Endothelial cell of umbilical vein (primary cell): ENCODE results near the gene CD2AP. TPM values are rescaled to one million over a fixed set of nuclear protein-coding genes. Genes with fewer than 3 reads are reported as not detected.
"Not testable (repeated sequence)": the region's sequence is repeated elsewhere in the genome, so short reads cannot be mapped to it uniquely, and the experiment has no call there.

Experiments used
- BruUV-seq: library from RNA; stranded (reverse); fragments of 400-500 nt; replicated peaks from 2 replicates; lab custom pipeline; 2021; lab: Mats Ljungman, UMichigan
- CTCF ChIA-PET: fragments of 300-600, 350-600 bp; sonication (Branson Sonifier 250); formaldehyde crosslinking; loops from one replicate; lab custom pipeline; 2021; ENCODE audit warnings: antibody characterized with exemption, inconsistent platforms; lab: Charles Lee
- POLR2A ChIA-PET: fragments of 300-600, 350-600 bp; sonication (Branson Sonifier 250); formaldehyde crosslinking; loops from one replicate; lab custom pipeline; 2021; ENCODE audit warnings: antibody characterized with exemption, inconsistent platforms; lab: Charles Lee
- DNase-seq: peaks from one replicate; pipeline ENCODE4 v3.0.0-alpha.2; 2011; ENCODE audit warnings: low read depth, low spot score
- FAIRE-seq: peaks from 2 replicates; lab custom pipeline; 2011; peaks lifted over from hg19 to GRCh38; lab: Jason Lieb, UNC
- H2AFZ ChIP-seq: 2 replicates; pipeline ENCODE4 v1.6.0; 2012; ENCODE audit warnings: low read depth, low read length, control low read depth, inconsistent platforms
- H3K27ac ChIP-seq: 2 replicates; pipeline ENCODE4 v1.5.1; 2011; ENCODE audit warnings: low read depth, mild to moderate bottlenecking, control low read depth, low read length, moderate library complexity; ENCODE audit not compliant: insufficient read depth
- H3K27me3 ChIP-seq, 2 experiments: 2 replicates each; pipeline versions ENCODE4 v1.6.0 to v1.6.1; 2011; ENCODE audit warnings: low read length in 2 of 2, mixed read lengths in 1 of 2; ENCODE audit not compliant: control insufficient read depth in 2 of 2, insufficient read depth in 2 of 2
- H3K36me3 ChIP-seq, 2 experiments: 2 replicates in 1 of 2; 3 replicates in 1 of 2; pipeline ENCODE4 v1.5.1; 2011; ENCODE audit warnings: low read length in 2 of 2, mild to moderate bottlenecking in 1 of 2, moderate library complexity in 1 of 2; ENCODE audit not compliant: control insufficient read depth in 2 of 2, insufficient read depth in 2 of 2; ENCODE audit errors: extremely low read depth in 1 of 2
- H3K4me1 ChIP-seq: 3 replicates; pipeline ENCODE4 v1.5.1; 2011; ENCODE audit warnings: mild to moderate bottlenecking, low read length; ENCODE audit not compliant: control insufficient read depth, insufficient read depth; ENCODE audit errors: extremely low read depth
- H3K4me2 ChIP-seq: 2 replicates; pipeline ENCODE4 v1.6.1; 2011; ENCODE audit warnings: low read length, control low read depth, mixed read lengths; ENCODE audit not compliant: insufficient read depth
- H3K4me3 ChIP-seq, 3 experiments: fragments of 200-600 bp in 1 of 3; sonication (generic), shearing (Covaris generic) in 1 of 3; replicated peaks in 1 of 3; 2 replicates each; pipeline ENCODE4 v1.5.1; 2011 to 2016; ENCODE audit warnings: control low read depth in 3 of 3, low read length in 3 of 3, mild to moderate bottlenecking in 2 of 3, inconsistent platforms in 1 of 3, low read depth in 1 of 3, moderate library complexity in 1 of 3; ENCODE audit not compliant: insufficient read depth in 1 of 3
- H3K79me2 ChIP-seq: 2 replicates; pipeline ENCODE4 v1.6.0; 2012; ENCODE audit warnings: low read length, inconsistent platforms; ENCODE audit not compliant: control insufficient read depth, insufficient read depth
- H3K9ac ChIP-seq: replicated peaks from 2 replicates; pipeline ENCODE3; 2011; ENCODE audit warnings: low read length, control low read depth; ENCODE audit not compliant: insufficient read depth; ENCODE audit errors: extremely low read depth
- H3K9me1 ChIP-seq: replicated peaks from 3 replicates; pipeline ENCODE4 v1.6.0; 2011; ENCODE audit warnings: mild to moderate bottlenecking, low read length; ENCODE audit not compliant: control insufficient read depth, insufficient read depth; ENCODE audit errors: extremely low read depth
- H3K9me3 ChIP-seq: replicated peaks from 2 replicates; pipeline ENCODE4 v1.5.1; 2012; ENCODE audit warnings: low read length, inconsistent platforms; ENCODE audit not compliant: control insufficient read depth, insufficient read depth
- H4K20me1 ChIP-seq: replicated peaks from 2 replicates; pipeline ENCODE3; 2011; ENCODE audit warnings: mild to moderate bottlenecking, low read length; ENCODE audit not compliant: control insufficient read depth, insufficient read depth; ENCODE audit errors: extremely low read depth
- EZH2 ChIP-seq: IDR thresholded peaks from 2 replicates; pipeline ENCODE4 v1.6.1; 2012; ENCODE audit warnings: borderline replicate concordance, low read depth, mild to moderate bottlenecking, moderate library complexity, low read length, inconsistent platforms; ENCODE audit not compliant: severe bottlenecking
- FOS ChIP-seq: IDR thresholded peaks from 2 replicates; pipeline ENCODE4 v1.6.1; 2011; ENCODE audit warnings: mild to moderate bottlenecking, low read length, moderate library complexity, borderline replicate concordance; ENCODE audit not compliant: insufficient read depth
- GATA2 ChIP-seq: IDR thresholded peaks from 2 replicates; pipeline ENCODE4 v1.7.0; 2011; ENCODE audit warnings: low read depth, mild to moderate bottlenecking, moderate library complexity, mixed read lengths, low read length; ENCODE audit not compliant: insufficient read length, insufficient read depth
- JUN ChIP-seq: IDR thresholded peaks from 2 replicates; pipeline ENCODE4 v1.6.1; 2011; ENCODE audit warnings: borderline replicate concordance, low read depth; ENCODE audit not compliant: insufficient read length, insufficient read depth
- MAX ChIP-seq: IDR thresholded peaks from 2 replicates; pipeline ENCODE4 v1.6.1; 2011; ENCODE audit not compliant: insufficient read depth, insufficient read length
- MYC ChIP-seq: IDR thresholded peaks from one replicate; pipeline ENCODE4 v1.6.1; 2011; ENCODE audit warnings: mild to moderate bottlenecking, low read depth, low read length
- POLR2A ChIP-seq: IDR thresholded peaks from 2 replicates; pipeline ENCODE4 v1.6.1; 2012; ENCODE audit warnings: low read depth, mild to moderate bottlenecking, control low read depth, low read length
- POLR2AphosphoS5 ChIP-seq: IDR thresholded peaks from 2 replicates; pipeline ENCODE4 v1.6.1; 2012; ENCODE audit warnings: low read depth, mild to moderate bottlenecking, control low read depth, low read length, moderate library complexity; ENCODE audit not compliant: insufficient read depth
- dilution Hi-C: fragments of 300-500 bp; cut with MboI; formaldehyde crosslinking; loops from one replicate; pipeline ENCODE4 v1.15.0; 2019; ENCODE audit warnings: low sequenced_read_pairs; ENCODE audit not compliant: extremely low pct_ligation_motif_present
- intact Hi-C: fragments of 100-400 bp; cut with micrococcal nuclease; formaldehyde crosslinking; loops from one replicate; pipeline ENCODE4 v1.10.0; 2022
- polyA plus RNA-seq, 4 experiments: library from polyadenylated mRNA; depleted of rRNA in 3 of 4; stranded (reverse) in 3 of 4; unstranded in 1 of 4; fragments of >200 nt; gene quantifications; 2 replicates each; pipeline versions ENCODE4 v1.2.1 to v1.2.3, GENCODE V29; 2011 to 2012; ENCODE audit warnings: missing spikeins in 1 of 4
- total RNA-seq: library from RNA; stranded (reverse); gene quantifications from 2 replicates; pipeline ENCODE4 v1.2.3, GENCODE V29; 2021
- TF ChIP-seq, protein P1 (sequence below), 2 donors: IDR thresholded peaks; 1 replicate in 1 of 2; 2 replicates in 1 of 2; pipeline ENCODE4 v1.5.1; 2011; ENCODE audit warnings: low read length in 2 of 2, mild to moderate bottlenecking in 2 of 2, moderate library complexity in 2 of 2, control low read depth in 1 of 2, inconsistent platforms in 1 of 2, low read depth in 1 of 2; ENCODE audit not compliant: insufficient read depth in 1 of 2; ENCODE audit errors: extremely low read depth in 1 of 2

The CD2AP gene
- total and polyA plus RNA-seq, 2 donors (not counting 3 experiments of a cell fraction or from before 2014, with no cell fraction given), result 4.2 to 39.8 TPM

GRCh38 chr6:47563162-47563561 is 85.6 kb downstream of the CD2AP start:
- ChIA-PET CTCF (interaction anchor here (1.0 kb wide), 1 partner anchor 10 kb away, joined by 3 read pairs; no protein-coding TSS in a partner anchor), POLR2A (no interaction called here)
- Histone ChIP-seq H3K9me3 (no peaks in the 10 kb centered on the region), H3K4me3 (no peak overlapping the region), H4K20me1 (no peaks in the 10 kb centered on the region), H3K27ac (no peak overlapping the region), H3K27me3 (no peaks in the 10 kb centered on the region), H3K9ac (no peak overlapping the region), H3K79me2 (peaks cover 10% of the 10 kb centered on the region), H3K4me2 (no peak overlapping the region), H2AFZ (no peak overlapping the region), H3K36me3 (peaks cover 0 to 3% of the 10 kb centered on the region in 2 experiments), H3K4me1 (no peaks in the 10 kb centered on the region), H3K9me1 (no peaks in the 10 kb centered on the region)
- dilution Hi-C loops (no loop called here), intact Hi-C loops (no loop called here)
- no TSS peak for BruUV-seq
- DNase-seq (no peak), FAIRE-seq (no peak)
- no peak for TF ChIP-seq POLR2A
- no peak for TF ChIP-seq GATA2
- TF ChIP-seq, protein P1, sequence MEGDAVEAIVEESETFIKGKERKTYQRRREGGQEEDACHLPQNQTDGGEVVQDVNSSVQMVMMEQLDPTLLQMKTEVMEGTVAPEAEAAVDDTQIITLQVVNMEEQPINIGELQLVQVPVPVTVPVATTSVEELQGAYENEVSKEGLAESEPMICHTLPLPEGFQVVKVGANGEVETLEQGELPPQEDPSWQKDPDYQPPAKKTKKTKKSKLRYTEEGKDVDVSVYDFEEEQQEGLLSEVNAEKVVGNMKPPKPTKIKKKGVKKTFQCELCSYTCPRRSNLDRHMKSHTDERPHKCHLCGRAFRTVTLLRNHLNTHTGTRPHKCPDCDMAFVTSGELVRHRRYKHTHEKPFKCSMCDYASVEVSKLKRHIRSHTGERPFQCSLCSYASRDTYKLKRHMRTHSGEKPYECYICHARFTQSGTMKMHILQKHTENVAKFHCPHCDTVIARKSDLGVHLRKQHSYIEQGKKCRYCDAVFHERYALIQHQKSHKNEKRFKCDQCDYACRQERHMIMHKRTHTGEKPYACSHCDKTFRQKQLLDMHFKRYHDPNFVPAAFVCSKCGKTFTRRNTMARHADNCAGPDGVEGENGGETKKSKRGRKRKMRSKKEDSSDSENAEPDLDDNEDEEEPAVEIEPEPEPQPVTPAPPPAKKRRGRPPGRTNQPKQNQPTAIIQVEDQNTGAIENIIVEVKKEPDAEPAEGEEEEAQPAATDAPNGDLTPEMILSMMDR (IDR thresholded peaks at IDR 0.05; ENCODE audit: extremely low read depth in 1 of 2, insufficient read depth in 1 of 2, low read depth in 1 of 2, low read length in 2 of 2), result no peak
- TF ChIP-seq MAX, result no peak
- no peak for TF ChIP-seq POLR2AphosphoS5
- TF ChIP-seq JUN, result no peak
- TF ChIP-seq EZH2, result no peak
- no peak for TF ChIP-seq MYC
- TF ChIP-seq FOS, result no peak

GRCh38 chr6:47566602-47567001 is 89.0 kb downstream of the CD2AP start:
- H3K4me2 ChIP-seq, POLR2A ChIA-PET, intact Hi-C loops: not testable (repeated sequence)

More at GRCh38 chr6:47566602-47567001, 89.0 kb downstream of the CD2AP start:
- H3K9me1 ChIP-seq, BruUV-seq, dilution Hi-C loops, H3K36me3 ChIP-seq, H3K27me3 ChIP-seq, FAIRE-seq, CTCF ChIA-PET, H4K20me1 ChIP-seq, H3K9ac ChIP-seq, H2AFZ ChIP-seq, DNase-seq, H3K27ac ChIP-seq, H3K4me1 ChIP-seq, H3K4me3 ChIP-seq, H3K9me3 ChIP-seq: not testable (repeated sequence)
- peaks cover 16% of the 10 kb centered on the region for H3K79me2 ChIP-seq
